Sigmoid colon (tissue), 7 donors: ENCODE results near the gene SLC2A3. TPM values are rescaled to one million over a fixed set of nuclear protein-coding genes. Genes with fewer than 3 reads are reported as not detected.
"Not testable (repeated sequence)": the region's sequence is repeated elsewhere in the genome, so short reads cannot be mapped to it uniquely, and the experiment has no call there.

ENCODE experiments used
- DNase-seq: peaks from one replicate; pipeline ENCODE4 v3.0.0-alpha.2; 2019
- H3K27ac ChIP-seq, 4 donors: fragments of 200-600 bp; sonication (generic); one replicate each; pipeline ENCODE4 v1.5.1; 2016 to 2019; ENCODE audit warnings: mild to moderate bottlenecking in 1 of 4
- H3K27me3 ChIP-seq, 3 donors: fragments of 200-600 bp; sonication (generic); one replicate each; pipeline ENCODE4 v1.5.1; 2019; ENCODE audit warnings: mild to moderate bottlenecking in 1 of 3
- H3K36me3 ChIP-seq, 4 donors: fragments of 200-600 bp; sonication (generic); one replicate each; pipeline ENCODE4 v1.5.1; 2016 to 2019
- H3K4me1 ChIP-seq, 4 donors: fragments of 200-600 bp; sonication (generic); one replicate each; pipeline ENCODE4 v1.5.1; 2017 to 2019
- H3K4me3 ChIP-seq, 4 donors: fragments of 200-600 bp; sonication (generic); one replicate each; pipeline ENCODE4 v1.5.1; 2017 to 2019; ENCODE audit warnings: mild to moderate bottlenecking in 2 of 4, moderate library complexity in 1 of 4
- H3K9me3 ChIP-seq, 4 donors: fragments of 200-600 bp in 3 of 4; sonication (generic) in 3 of 4; one replicate each; pipeline versions ENCODE4 v1.5.1 to v1.6.1; 2013 to 2019
- CTCF ChIP-seq, 4 experiments: fragments of 450-650 bp in 3 of 4; fragments of 200-600 bp in 1 of 4; IDR thresholded peaks; one replicate each; pipeline ENCODE4 v1.5.1; 2016 to 2019; ENCODE audit warnings: antibody characterized with exemption in 4 of 4, mild to moderate bottlenecking in 3 of 4, moderate library complexity in 2 of 4
- EP300 ChIP-seq, 4 donors: sonication (generic); formaldehyde crosslinking; IDR thresholded peaks; one replicate each; pipeline ENCODE4 v1.6.1; 2017; ENCODE audit warnings: antibody characterized with exemption in 4 of 4
- POLR2A ChIP-seq, 2 donors: fragments of 450-650 bp; IDR thresholded peaks; one replicate each; pipeline ENCODE4 v1.6.1; 2016; ENCODE audit warnings: antibody characterized with exemption in 2 of 2, mild to moderate bottlenecking in 2 of 2, moderate library complexity in 2 of 2
- POLR2AphosphoS5 ChIP-seq, 4 donors: sonication (generic); formaldehyde crosslinking; IDR thresholded peaks; one replicate each; pipeline ENCODE4 v1.6.1; 2017; ENCODE audit warnings: antibody characterized with exemption in 4 of 4
- WGBS, 2 donors: extraction: QIAGEN DNeasy Blood & Tissue Kit; methylation state at CpG; one replicate each; pipeline ENCODE4 v1.1.7; 2013; 5-methylcytosine and 5-hydroxymethylcytosine counted together
- intact Hi-C: fragments of 100-400 bp; cut with DNase I; formaldehyde crosslinking; loops from one replicate; pipeline ENCODE4 v1.15.1; 2023
- polyA plus RNA-seq, 3 donors: library from polyadenylated mRNA; stranded (reverse); fragments of 200-250 nt; gene quantifications; one replicate each; pipeline ENCODE4 v1.2.3, GENCODE V29; 2013
- total RNA-seq, 4 donors: library from RNA; depleted of rRNA; stranded (reverse); fragments of >200 nt; gene quantifications; one replicate each; pipeline ENCODE4 v1.1.0, GENCODE V29; 2016
- donor health status: healthy with polysubstance abuse.
- donor health status: Bipolar disorder and iron deficiency.
- donor health status: healthy.

The SLC2A3 gene
- total and polyA plus RNA-seq, 7 donors = 3.0 to 110 (median 12.8) TPM

DNA sequence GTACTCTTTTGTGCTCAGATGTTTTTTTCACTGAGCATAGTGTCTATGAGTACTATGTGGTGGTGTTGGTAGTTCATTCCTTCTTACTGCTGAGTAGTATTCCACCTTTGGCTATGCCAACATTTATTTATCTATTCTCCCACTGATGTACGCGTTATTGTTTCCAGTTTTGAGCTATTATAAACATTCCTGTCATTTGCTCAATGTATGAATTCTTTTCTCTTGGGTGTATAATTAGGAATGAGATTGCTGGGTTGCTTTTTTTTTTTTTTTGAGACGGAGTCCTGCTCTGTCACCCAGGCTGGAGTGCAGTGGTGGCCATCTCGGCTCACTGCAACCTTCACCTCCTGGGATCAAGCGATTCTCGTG, 37.5 kb upstream of the SLC2A3 start:
- H3K4me1 ChIP-seq = peaks cover 0 to 17% (median 11%) of the 10 kb centered on the region in 4 donors
- no peaks in the 10 kb centered on the region for H3K9me3 ChIP-seq
- H3K4me3 ChIP-seq = no peak overlapping the region
- no peaks in the 10 kb centered on the region for H3K36me3 ChIP-seq
- TF ChIP-seq POLR2A (IDR thresholded peaks at IDR 0.05) (no peak), POLR2AphosphoS5 (IDR thresholded peaks at IDR 0.05) (no peak), CTCF (IDR thresholded peaks at IDR 0.05) (no peak), EP300 (IDR thresholded peaks at IDR 0.05) (no peak)
- intact Hi-C loops = loop anchor here (5.0 kb wide), 1 partner anchor 54 kb away; no protein-coding TSS in a partner anchor
- H3K27me3 ChIP-seq = no peaks in the 10 kb centered on the region
- no peak for DNase-seq
- WGBS, 2 donors = 83 to 91% methylated on average over 6 of the region's 6 CpGs
- H3K27ac ChIP-seq = no peak overlapping the region

DNA sequence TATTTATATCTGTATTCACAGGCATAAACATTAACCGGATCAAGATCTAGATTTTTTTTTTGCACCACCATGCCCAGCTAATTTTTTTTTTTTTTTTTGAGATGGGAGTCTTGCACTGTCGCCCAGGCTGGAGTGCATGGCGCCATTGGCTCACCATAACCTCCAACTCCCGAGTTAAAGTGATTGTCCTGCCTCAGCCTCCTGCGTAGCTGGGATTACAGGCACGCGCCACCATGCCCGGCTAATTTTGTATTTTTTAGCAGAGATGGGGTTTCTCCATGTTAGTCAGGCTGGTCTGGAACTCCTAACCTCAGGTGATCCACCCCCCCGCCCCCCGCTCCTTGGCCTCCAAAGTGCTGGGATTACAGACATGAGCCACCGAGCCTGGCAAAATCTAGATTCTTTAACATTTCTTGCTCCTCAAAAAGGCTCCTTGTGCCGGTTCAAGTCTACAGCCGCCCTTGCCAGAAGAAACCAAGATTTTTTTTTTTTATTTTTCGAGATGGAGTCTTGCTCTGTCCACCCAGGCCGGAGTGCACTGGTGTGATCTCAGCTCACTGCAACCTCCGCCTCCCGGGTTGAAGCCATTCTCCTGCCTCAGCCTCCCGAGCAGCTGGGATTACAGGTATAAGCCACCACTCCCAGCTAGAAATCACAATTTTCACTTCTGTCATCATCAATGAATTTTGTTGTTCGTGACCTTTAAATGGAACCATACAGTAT, 36.9 kb upstream of the SLC2A3 start:
- 86 to 89% methylated on average over 19 of the region's 19 CpGs for WGBS, 2 donors
- DNase-seq = peak; percentile 40
- H3K4me3 ChIP-seq = no peak overlapping the region
- intact Hi-C loops = loop anchor here (5.0 kb wide), 1 partner anchor 54 kb away; no protein-coding TSS in a partner anchor
- peaks cover 0 to 17% (median 11%) of the 10 kb centered on the region in 4 donors for H3K4me1 ChIP-seq
- H3K27ac ChIP-seq = peak overlapping the region in 2 of 4 donors; percentile 3 to 23
- TF ChIP-seq CTCF (IDR thresholded peaks at IDR 0.05) = no peak
- TF ChIP-seq EP300 (IDR thresholded peaks at IDR 0.05) = no peak
- TF ChIP-seq POLR2AphosphoS5 (IDR thresholded peaks at IDR 0.05) = no peak
- TF ChIP-seq POLR2A (IDR thresholded peaks at IDR 0.05) = no peak
- no peaks in the 10 kb centered on the region for H3K36me3 ChIP-seq
- H3K27me3 ChIP-seq = no peaks in the 10 kb centered on the region
- no peaks in the 10 kb centered on the region for H3K9me3 ChIP-seq

GRCh38 chr12:7972269-7972668, 36.3 kb upstream of the SLC2A3 start:
- not testable (repeated sequence) for H3K9me3 ChIP-seq, H3K36me3 ChIP-seq, H3K27me3 ChIP-seq, DNase-seq, H3K4me3 ChIP-seq
- WGBS, 2 donors = 19 to 26% methylated on average over 3 to 4 of the region's 9 CpGs
- Histone ChIP-seq H3K27ac (peak overlapping the region in 1 of 4 donors; percentile 23), H3K4me1 (peaks cover 0 to 17% (median 11%) of the 10 kb centered on the region in 4 donors)
- intact Hi-C loops = loop anchor here (5.0 kb wide), 1 partner anchor 55 kb away; no protein-coding TSS in a partner anchor

GRCh38 chr12:7971765-7972164, 35.8 kb upstream of the SLC2A3 start:
- Histone ChIP-seq H3K27ac (peak overlapping the region; percentile 72 to 89 (median 82)), H3K4me3 (peak overlapping the region in 1 of 4 donors; percentile 59), H3K4me1 (peaks cover 0 to 17% (median 11%) of the 10 kb centered on the region in 4 donors)
- H3K27me3 ChIP-seq, DNase-seq, H3K36me3 ChIP-seq, H3K9me3 ChIP-seq: not testable (repeated sequence)
- intact Hi-C loops = loop anchor here (5.0 kb wide), 1 partner anchor 56 kb away; no protein-coding TSS in a partner anchor
- WGBS, 2 donors = 17 to 18% methylated on average over 5 of the region's 7 CpGs

DNA sequence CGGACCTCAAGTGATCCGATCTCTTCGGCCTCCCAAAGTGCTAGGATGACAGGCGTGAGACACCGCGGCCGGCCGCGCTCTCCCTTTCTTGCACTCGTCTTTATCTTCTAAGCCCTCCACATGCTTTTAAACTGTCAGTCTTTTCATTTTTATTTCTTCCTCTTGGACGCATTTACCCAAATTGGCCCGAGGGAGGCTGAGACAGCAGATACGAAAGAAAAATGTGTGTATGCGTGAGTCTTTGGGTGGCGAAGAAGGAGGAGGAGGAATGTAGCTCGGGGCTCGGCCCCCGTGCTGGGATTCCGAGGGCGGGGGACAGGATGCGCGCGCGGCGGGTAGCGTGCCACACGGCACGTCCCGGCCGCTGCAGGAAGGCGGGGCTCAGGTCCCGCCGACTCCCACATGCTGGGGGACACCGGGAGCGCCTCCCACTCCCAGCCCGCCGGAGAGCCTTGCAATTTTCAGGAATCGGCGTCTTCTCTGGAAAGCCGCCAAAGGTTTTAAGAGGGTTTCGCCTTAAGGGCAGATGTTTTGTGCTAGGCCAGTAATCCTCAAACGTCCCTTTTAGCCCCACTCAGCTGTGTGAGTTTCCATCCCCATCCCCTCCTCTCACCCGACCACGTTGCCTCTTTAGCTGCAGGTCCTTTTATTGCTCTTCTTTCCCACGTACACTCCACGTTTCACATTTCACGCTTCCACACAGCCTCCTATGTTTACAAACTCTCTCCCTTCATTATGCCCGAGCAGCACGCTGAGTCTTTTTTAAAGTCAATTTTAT, 34.7 kb upstream of the SLC2A3 start:
- intact Hi-C loops = loop anchor here (5.0 kb wide), 1 partner anchor 57 kb away; no protein-coding TSS in a partner anchor
- no peaks in the 10 kb centered on the region for H3K27me3 ChIP-seq
- peak in 1 of 2 donors; percentile 14 for TF ChIP-seq POLR2A (IDR thresholded peaks at IDR 0.05)
- peak in 3 of 4 donors; percentile 5 to 62 (median 61) for TF ChIP-seq EP300 (IDR thresholded peaks at IDR 0.05)
- TF ChIP-seq CTCF (IDR thresholded peaks at IDR 0.05) = no peak
- TF ChIP-seq POLR2AphosphoS5 (IDR thresholded peaks at IDR 0.05) = peak in 3 of 4 donors; percentile 67 to 85 (median 78)
- peak; percentile 93 for DNase-seq
- 1 to 2% methylated on average over 49 of the region's 49 CpGs for WGBS, 2 donors
- peak overlapping the region; percentile 36 to 59 (median 48) for H3K4me3 ChIP-seq
- no peaks in the 10 kb centered on the region for H3K9me3 ChIP-seq
- H3K4me1 ChIP-seq = peaks cover 0 to 17% (median 11%) of the 10 kb centered on the region in 4 donors
- peak overlapping the region; percentile 72 to 89 (median 82) for H3K27ac ChIP-seq
- H3K36me3 ChIP-seq = no peaks in the 10 kb centered on the region
